ENCODE data around the gene FZR1. TPM values are rescaled to one million over a fixed set of nuclear protein-coding genes. Genes with fewer than 3 reads are reported as not detected.

FZR1 gene
- total and polyA plus RNA-seq, 2 of the 13 experiments (the other 11 are each of a cell fraction or from before 2014, with no cell fraction given): 29.0 to 30.8 TPM

GRCh38 chr19:3570606-3571011, 64.5 kb downstream of the FZR1 start (continued):
- no peak for TF ChIP-seq PAF1 (CRISPR knock-in tag; IDR thresholded peaks at IDR 0.05)
- no peak for TF ChIP-seq SNRNP70 (IDR thresholded peaks at IDR 0.05; ENCODE audit: low read depth, low read length)
- TF ChIP-seq SMAD9 (CRISPR knock-in tag; IDR thresholded peaks at IDR 0.05): no peak
- TF ChIP-seq ZBTB44 (CRISPR knock-in tag; IDR thresholded peaks at IDR 0.05): no peak
- no peak for TF ChIP-seq MEIS2 (CRISPR knock-in tag; IDR thresholded peaks at IDR 0.05)
- TF ChIP-seq PRPF4 (IDR thresholded peaks at IDR 0.05; ENCODE audit: low read depth, low read length, poor library complexity, severe bottlenecking): no peak
- 0 out of 2 replicates have a peak, but pooled peaks have one; percentile 13 for TF ChIP-seq SP5 (CRISPR knock-in tag; IDR thresholded peaks at IDR 0.05; ENCODE audit: borderline replicate concordance, low read depth)
- no peak for TF ChIP-seq YEATS2 (CRISPR knock-in tag; IDR thresholded peaks at IDR 0.05; ENCODE audit: borderline replicate concordance)
- no peak for TF ChIP-seq ZNF557 (CRISPR knock-in tag; IDR thresholded peaks at IDR 0.05)
- no peak for TF ChIP-seq BCL3 (CRISPR knock-in tag; IDR thresholded peaks at IDR 0.05)
- TF ChIP-seq ZKSCAN1 (IDR thresholded peaks at IDR 0.05; ENCODE audit: low read length): no peak
- no peak; the same call in 1 of the 2 replicates for TF ChIP-seq GABPB1 (CRISPR knock-in tag; IDR thresholded peaks at IDR 0.05)
- no peak for TF ChIP-seq EHMT2 (IDR thresholded peaks at IDR 0.05; ENCODE audit: borderline replicate concordance, low read depth, low read length)
- 0 out of 2 replicates have a peak, but pooled peaks have one; percentile 19 for TF ChIP-seq GATAD2A (CRISPR knock-in tag; IDR thresholded peaks at IDR 0.05)
- no peak for TF ChIP-seq SKIL (CRISPR knock-in tag; IDR thresholded peaks at IDR 0.05; ENCODE audit: borderline replicate concordance)
- no peak for TF ChIP-seq ZSCAN31 (CRISPR knock-in tag; IDR thresholded peaks at IDR 0.05; ENCODE audit: low read depth)
- no peak for TF ChIP-seq ZSCAN25 (CRISPR knock-in tag; IDR thresholded peaks at IDR 0.05)
- no peak for TF ChIP-seq ZNF281 (CRISPR knock-in tag; IDR thresholded peaks at IDR 0.05; ENCODE audit: borderline replicate concordance)
- no peak for TF ChIP-seq SNAPC5 (CRISPR knock-in tag; IDR thresholded peaks at IDR 0.05; ENCODE audit: borderline replicate concordance)
- no peak for TF ChIP-seq REL (CRISPR knock-in tag; conservative IDR thresholded peaks at IDR 0.05)
- peak; percentile 20; the same call in 1 of the 2 replicates for TF ChIP-seq NR2F6 (IDR thresholded peaks at IDR 0.05)
- peak; percentile 5; the same call in 1 of the 2 replicates for TF ChIP-seq NR2F6 (CRISPR knock-in tag; IDR thresholded peaks at IDR 0.05)
- no peak for TF ChIP-seq ZNF441 (CRISPR knock-in tag; IDR thresholded peaks at IDR 0.05; ENCODE audit: borderline replicate concordance)
- TF ChIP-seq ZNF224 (CRISPR knock-in tag; IDR thresholded peaks at IDR 0.05): no peak
- TF ChIP-seq ZNF629 (CRISPR knock-in tag; conservative IDR thresholded peaks at IDR 0.05): peak; percentile 55; the same call in 1 of the 2 replicates
- peak; percentile 90 for TF ChIP-seq CEBPG (CRISPR knock-in tag; IDR thresholded peaks at IDR 0.05)

All from HepG2 (cell line).